ENCODE measurements around the gene FOXL2. TPM values are rescaled to one million over a fixed set of nuclear protein-coding genes. Genes with fewer than 3 reads are reported as not detected.

The FOXL2 gene
- total and polyA plus RNA-seq, 2 of the 4 experiments (the other 2 are of a cell fraction), result 0.07 TPM; not detected in 1

DNA sequence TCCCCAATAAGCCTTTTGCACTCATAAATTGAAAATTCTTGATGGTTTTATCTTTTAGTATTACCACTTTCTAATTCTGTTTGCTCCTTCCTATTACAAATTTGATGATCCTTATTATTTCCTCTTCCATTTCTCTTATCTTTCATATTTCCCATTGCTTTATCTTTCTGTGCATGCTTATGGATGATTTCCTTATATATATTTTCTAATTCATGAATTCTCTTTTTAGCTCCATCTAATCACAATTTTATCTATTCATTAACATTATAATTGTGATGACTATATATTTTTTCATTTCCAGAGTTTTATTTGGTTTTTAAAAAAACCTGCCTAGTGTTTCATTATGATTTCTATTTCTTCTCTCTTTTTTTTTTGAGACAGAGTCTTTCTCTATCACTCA, 18.0 kb upstream of the FOXL2 start:
- Histone ChIP-seq H3K18ac (ENCODE audit: low read depth, low read length) (no peak overlapping the region), H4K20me1 (ENCODE audit: insufficient read depth, low read length) (no peaks in the 10 kb centered on the region), H3K27me3 (ENCODE audit: control insufficient read depth, insufficient read depth, low read length) (peaks cover 24% of the 10 kb centered on the region), H3K4me3 (ENCODE audit: insufficient read depth, low read depth, low read length) (no peak overlapping the region), H3K56ac (ENCODE audit: extremely low read depth, insufficient read depth, low read length) (no peak overlapping the region), H3K9ac (ENCODE audit: low read depth, low read length) (no peak overlapping the region), H3K79me1 (ENCODE audit: low read depth in 1 of 2, low read length in 2 of 2) (no peaks in the 10 kb centered on the region), H2BK20ac (ENCODE audit: low read depth, low read length) (no peak overlapping the region), H2AK9ac (replicated peaks; ENCODE audit: low read depth, low read length, poor library complexity) (no peak overlapping the region), H2AK5ac (ENCODE audit: low read depth, low read length) (no peak overlapping the region), H3K4ac (ENCODE audit: low read depth, low read length) (no peak overlapping the region), H2BK120ac (ENCODE audit: low read depth, low read length) (no peak overlapping the region), H3K27ac (ENCODE audit: insufficient read depth, low read length) (no peak overlapping the region), H3K9me1 (ENCODE audit: insufficient read depth, low read length) (no peaks in the 10 kb centered on the region), H3K36me3 (ENCODE audit: control insufficient read depth, insufficient read depth, low read length) (no peaks in the 10 kb centered on the region), H3K4me1 (ENCODE audit: control insufficient read depth, insufficient read depth, low read length) (0 out of 2 replicates have a peak, but pooled peaks cover 1% of the 10 kb centered on the region), H2BK5ac (ENCODE audit: low read depth, low read length, poor library complexity, severe bottlenecking) (no peak overlapping the region), H3K4me2 (ENCODE audit: low read depth, low read length) (no peak overlapping the region), H3K9me3 (ENCODE audit: control insufficient read depth, insufficient read depth, low read length) (no peaks in the 10 kb centered on the region), H4K8ac (ENCODE audit: low read depth in 2 of 2, low read length in 2 of 2) (no peak overlapping the region), H3K14ac (replicated peaks; ENCODE audit: low read depth, low read length) (no peak overlapping the region), H2BK15ac (ENCODE audit: low read depth, low read length) (no peak overlapping the region), H4K5ac (ENCODE audit: low read depth, low read length) (no peak overlapping the region), H4K91ac (ENCODE audit: insufficient read depth, low read depth, low read length) (no peak overlapping the region), H2AFZ (replicated peaks; ENCODE audit: low read length, poor library complexity) (no peak overlapping the region), H3K23ac (ENCODE audit: low read depth, low read length) (no peak overlapping the region)
- in situ Hi-C loops (cut with MboI; ENCODE audit: low sequenced_read_pairs), result no loop called here
- intact Hi-C loops (cut with micrococcal nuclease), result no loop called here
- CTCF ChIA-PET, result interaction anchor here (0.7 kb wide), 3 partner anchors 338 to 852 kb away, joined by 4 to 6 read pairs (median 5); no protein-coding TSS in a partner anchor
- no TSS peak for BruUV-seq (replicated peaks)
- TF ChIP-seq MXI1 (IDR thresholded peaks at IDR 0.05; ENCODE audit: borderline replicate concordance, low read depth, low read length) (no peak), CEBPB (IDR thresholded peaks at IDR 0.05; ENCODE audit: low read depth, low read length) (no peak), RCOR1 (IDR thresholded peaks at IDR 0.05; ENCODE audit: insufficient replicate concordance, low read length) (no peak), RAD21 (IDR thresholded peaks at IDR 0.05; ENCODE audit: low read length) (no peak), RFX5 (IDR thresholded peaks at IDR 0.05; ENCODE audit: low read depth, low read length) (no peak), BHLHE40 (IDR thresholded peaks at IDR 0.05; ENCODE audit: low read depth, low read length) (no peak), ELK1 (IDR thresholded peaks at IDR 0.05; ENCODE audit: borderline replicate concordance, low read depth, low read length) (no peak), SMC3 (IDR thresholded peaks at IDR 0.05; ENCODE audit: low read depth, low read length) (no peak), CHD1 (IDR thresholded peaks at IDR 0.05; ENCODE audit: low read depth, low read length) (no peak)
- TF ChIP-seq, protein P1, sequence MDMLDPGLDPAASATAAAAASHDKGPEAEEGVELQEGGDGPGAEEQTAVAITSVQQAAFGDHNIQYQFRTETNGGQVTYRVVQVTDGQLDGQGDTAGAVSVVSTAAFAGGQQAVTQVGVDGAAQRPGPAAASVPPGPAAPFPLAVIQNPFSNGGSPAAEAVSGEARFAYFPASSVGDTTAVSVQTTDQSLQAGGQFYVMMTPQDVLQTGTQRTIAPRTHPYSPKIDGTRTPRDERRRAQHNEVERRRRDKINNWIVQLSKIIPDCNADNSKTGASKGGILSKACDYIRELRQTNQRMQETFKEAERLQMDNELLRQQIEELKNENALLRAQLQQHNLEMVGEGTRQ (IDR thresholded peaks at IDR 0.05; ENCODE audit: low read depth, low read length), result no peak
- ATAC-seq (ENCODE audit: low read depth) (no peak), DNase-seq (no peak)
- POLR2A ChIA-PET (ENCODE audit: unreplicated experiment), result no interaction called here
- dilution Hi-C loops (cut with HindIII; ENCODE audit: low sequenced_read_pairs, unreplicated experiment), result no loop called here
